ENCODE measurements around the gene MTHFSD.

Gene MTHFSD

DNA sequence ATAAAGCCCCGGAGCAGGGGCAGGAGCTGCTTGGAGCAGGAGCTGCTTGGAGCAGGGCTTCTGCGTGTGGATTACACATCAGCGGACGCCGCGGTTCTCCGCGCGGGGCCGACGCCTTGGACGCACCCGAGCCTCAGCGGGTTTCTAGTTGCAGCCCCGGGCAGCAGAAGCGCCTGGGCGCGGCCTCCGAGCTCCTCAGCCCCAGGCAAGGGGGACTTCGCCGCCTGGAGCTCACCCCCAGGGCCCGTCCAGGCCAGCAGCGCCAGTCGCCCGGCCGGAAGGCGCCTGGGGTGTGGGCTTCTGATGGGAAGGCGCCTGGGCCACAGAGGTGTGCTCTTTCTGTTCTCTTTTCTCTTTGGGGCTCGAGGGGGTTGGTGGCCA is 38.4 kb downstream of the MTHFSD start:
- TF ChIP-seq ZNF274 (IDR thresholded peaks at IDR 0.05; ENCODE audit: low read depth, low read length): no peak
- no peak overlapping the region for H3K4me3 ChIP-seq (ENCODE audit: low read length)

DNA sequence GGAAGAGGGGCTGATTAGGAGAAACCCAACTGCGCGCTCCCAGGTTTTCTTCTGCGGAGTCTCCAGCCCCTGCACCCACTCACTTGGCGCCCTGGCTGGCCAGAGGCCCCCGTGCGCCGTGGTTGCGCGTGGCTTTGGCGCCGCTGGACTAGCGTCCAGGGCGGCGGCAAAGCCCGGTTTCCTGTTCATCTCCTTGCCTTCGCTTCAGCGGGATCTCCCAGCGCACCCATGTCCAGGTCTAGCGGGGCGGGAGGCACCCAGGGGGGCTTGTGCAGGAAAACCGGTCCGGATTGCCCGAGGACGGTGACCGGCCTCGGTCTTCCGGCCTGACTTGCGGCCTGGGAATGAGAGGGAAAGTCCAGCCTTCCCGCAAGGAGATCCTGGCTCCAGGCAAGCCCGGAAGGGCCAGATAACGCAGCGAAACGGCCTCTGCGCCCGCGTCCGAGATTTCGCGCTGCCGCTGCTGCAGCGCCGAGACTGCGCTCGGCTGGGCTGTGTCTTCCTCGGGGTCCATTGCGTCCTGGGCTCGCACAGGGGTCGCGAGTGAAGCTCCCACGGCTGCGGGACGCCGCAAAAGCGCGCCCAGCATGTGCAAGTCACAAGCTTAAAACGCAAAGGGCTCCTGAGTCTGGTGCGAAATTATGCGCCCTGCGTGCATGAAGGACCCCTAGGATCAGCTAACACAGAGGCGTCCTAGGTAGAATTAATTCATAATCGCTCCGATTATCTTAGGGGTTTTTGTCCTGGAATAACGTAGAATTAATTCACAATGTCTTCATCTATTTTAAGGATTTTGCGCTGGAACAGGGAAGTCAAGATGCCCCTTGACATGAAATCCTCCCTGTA is 39.0 kb downstream of the MTHFSD start:
- no peak for TF ChIP-seq ZNF274 (IDR thresholded peaks at IDR 0.05; ENCODE audit: low read depth, low read length)
- no peak overlapping the region for H3K4me3 ChIP-seq (ENCODE audit: low read length)

DNA sequence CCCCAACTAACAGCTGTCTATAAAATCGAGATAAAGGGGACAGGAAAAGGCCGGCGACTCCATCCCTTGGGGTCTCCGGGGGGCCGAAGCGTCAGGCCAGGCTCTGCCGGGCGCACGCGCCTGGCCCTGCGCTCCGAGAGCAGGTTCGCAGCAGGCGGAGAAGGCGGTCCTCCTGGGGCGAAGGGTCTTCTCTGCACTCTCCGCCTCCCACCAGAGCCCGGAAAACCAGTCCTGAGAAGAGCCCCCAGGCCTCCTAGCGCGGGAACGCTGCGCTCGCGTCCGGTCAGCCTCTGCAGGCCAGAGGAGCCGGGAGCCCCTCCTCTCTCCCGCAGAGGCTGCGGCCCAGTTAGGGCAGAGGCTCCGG is 39.6 kb downstream of the MTHFSD start:
- no peak overlapping the region for H3K4me3 ChIP-seq (ENCODE audit: low read length)
- no peak for TF ChIP-seq ZNF274 (IDR thresholded peaks at IDR 0.05; ENCODE audit: low read depth, low read length)

DNA sequence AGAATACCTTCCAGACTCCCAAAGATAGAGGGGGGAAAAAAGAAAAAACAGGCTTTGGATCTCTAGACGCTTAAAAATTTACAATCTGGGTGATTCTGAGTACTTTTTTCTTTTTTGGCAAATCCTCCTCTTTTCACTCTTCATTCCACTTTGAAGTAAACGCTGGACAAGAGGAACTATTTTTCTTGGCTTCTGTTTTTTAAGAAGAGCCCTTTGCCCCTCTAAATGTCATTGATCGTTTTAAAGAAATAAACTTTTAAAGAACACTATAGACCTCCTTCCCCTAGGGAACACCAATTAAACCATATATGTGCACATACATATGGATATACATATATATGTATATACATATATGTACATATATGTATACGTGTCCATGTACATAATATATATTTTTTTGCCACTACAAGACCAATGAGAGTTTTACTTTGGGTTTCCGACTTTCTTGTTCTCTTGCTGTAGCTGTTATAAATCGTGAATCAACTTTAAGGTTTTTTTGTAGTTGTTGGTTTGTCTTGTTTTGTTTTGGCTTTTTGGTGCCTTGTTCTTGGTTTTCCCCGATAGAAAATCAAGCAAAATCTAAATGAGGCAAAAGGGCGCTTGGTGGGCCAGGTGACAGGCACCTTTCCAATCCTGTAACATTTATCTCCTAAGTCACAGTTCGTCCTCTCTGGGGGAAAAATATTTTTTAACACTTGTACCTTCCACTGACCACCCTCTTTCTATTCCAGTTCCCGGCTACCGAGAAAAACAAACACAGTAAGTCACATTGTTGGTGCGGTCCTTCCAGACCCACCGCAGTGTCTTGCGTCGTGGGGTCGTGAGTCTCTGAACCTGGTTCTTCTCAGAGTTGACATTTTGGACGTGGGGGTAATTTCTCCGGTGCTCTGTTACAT is 40.3 kb downstream of the MTHFSD start:
- TF ChIP-seq ZNF274 (IDR thresholded peaks at IDR 0.05; ENCODE audit: low read depth, low read length): no peak
- no peak overlapping the region for H3K4me3 ChIP-seq (ENCODE audit: low read length)

DNA sequence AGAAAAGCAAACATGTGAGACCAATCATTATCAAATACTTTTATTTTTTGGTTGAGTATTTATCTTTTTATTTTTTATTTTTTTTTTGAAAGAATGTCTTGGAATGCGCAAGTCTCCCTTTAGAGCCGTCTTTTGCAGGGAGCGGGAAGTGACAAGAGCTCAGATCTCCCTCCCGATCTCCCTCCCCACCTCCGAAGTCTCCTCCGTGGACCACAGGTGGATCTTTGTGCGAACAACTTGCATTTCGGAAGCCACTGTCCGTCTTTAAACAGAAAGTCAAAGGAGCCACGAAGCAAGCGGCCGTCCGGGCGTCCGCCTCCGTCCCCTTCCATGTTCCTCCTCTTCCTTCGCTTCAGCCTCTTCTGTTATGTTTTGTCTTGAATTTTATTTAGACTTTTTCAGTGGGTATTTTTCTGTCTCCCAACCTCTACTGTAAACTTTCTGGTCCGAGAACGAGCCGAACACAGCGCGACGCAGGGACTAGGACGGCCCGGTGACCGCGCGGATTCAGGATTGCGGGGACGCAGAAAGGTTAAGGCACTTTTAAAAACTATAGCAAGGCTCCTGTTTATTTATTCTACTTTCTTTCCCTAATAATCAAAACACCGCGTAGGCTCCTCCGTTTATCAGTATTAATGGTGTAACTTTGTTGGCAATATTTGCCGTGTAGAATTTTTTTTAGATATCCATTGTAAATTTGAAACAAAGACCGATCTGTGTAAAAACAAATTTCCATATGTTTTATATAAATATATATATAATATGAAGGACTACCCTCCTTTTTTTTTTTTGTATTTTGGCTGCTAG is 41.4 kb downstream of the MTHFSD start:
- no peak for TF ChIP-seq ZNF274 (IDR thresholded peaks at IDR 0.05; ENCODE audit: low read depth, low read length)
- no peak overlapping the region for H3K4me3 ChIP-seq (ENCODE audit: low read length)

DNA sequence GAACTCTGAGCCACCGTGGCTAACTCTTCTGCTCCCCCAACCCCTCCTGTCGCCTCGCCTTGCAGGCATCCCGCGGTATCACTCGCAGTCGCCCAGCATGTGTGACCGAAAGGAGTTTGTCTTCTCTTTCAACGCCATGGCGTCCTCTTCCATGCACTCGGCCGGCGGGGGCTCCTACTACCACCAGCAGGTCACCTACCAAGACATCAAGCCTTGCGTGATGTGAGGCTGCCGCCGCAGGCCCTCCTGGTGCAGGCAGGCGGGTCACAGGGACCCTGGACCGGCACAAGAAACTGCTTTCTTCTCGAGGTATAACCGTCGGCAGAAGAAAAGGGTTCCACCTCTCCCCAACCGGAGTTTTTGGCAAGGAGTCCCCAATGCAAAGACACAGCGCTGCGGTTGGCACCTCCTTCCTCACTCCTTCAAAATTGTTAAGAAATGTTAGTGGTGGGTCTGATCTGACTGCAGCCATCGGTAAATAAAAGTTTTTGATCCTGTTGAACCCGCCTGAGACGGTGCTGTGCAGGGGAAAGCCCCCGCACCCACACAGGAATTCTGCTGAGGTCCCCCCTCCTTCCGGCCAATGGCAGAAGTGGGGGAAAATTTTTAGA is 42.1 kb downstream of the MTHFSD start:
- no peak overlapping the region for H3K4me3 ChIP-seq (ENCODE audit: low read length)
- TF ChIP-seq ZNF274 (IDR thresholded peaks at IDR 0.05; ENCODE audit: low read depth, low read length): no peak

DNA sequence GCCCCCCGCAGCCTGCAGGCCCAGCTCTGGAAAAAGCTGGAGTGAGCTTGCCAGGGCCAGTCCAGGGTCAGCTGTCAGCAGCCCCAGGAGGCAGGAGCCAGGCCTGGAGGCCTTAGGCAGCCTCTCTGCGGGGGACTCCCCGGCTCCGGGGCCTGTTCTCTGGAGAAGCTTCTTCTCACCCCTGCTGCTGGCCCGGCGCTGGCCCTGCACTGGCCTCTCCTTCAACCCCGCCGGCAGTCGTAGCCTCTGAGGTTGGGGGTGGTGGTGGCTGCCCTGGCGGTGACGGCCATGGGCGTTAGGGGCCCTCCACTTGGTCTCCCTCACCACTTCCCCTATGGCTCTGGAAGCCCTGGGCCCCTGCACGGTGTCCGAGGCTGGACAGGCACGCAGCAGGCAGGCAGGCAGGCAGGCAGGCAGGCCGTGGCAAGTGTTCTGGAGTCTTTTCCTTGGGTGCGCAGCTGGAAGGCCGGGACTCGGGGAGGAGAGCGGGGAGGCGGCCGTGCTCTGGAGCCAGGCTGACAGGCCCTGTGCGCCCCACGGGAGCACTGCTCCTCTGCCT is 42.7 kb downstream of the MTHFSD start:
- H3K4me3 ChIP-seq (ENCODE audit: low read length): no peak overlapping the region

DNA sequence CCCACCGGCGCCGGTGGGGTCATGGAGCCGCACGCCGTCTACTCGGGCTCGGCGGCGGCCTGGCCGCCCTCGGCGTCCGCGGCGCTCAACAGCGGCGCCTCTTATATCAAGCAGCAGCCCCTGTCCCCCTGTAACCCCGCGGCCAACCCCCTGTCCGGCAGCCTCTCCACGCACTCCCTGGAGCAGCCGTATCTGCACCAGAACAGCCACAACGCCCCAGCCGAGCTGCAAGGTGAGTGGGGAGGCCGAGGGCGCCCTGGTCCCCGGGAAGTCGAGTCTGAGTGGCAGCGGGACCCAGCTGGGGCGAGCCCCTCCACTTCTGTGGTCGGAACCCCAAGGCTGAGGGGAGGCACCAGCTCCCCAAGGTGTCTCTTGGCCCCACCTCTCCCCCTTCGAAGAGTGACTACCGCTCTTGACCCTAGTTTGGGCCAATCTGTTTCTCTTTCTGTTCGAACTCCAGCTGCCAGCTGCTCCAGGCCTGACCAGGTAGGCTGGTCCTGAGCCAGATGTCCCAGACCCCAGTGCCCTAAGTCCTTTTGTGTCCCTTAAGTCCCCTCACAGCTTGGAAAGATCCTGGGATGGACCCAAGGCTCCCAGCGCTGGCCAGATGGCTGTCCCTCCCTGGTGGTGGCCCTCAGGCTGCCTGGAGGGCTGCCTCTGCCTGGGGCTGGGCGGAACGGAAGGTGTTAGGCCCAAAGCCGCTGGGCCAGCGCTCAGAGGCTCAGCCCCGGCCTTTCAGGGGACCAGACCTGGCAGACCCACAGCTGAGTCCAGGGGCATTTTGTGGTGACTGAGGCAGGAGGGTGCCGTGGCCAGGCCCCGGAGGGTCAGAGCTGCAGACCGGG is 43.5 kb downstream of the MTHFSD start:
- no peak overlapping the region for H3K4me3 ChIP-seq (ENCODE audit: low read length)
- no peak for TF ChIP-seq ZNF274 (IDR thresholded peaks at IDR 0.05; ENCODE audit: low read depth, low read length)

More for the DNA sequence above, 42.7 kb downstream of the MTHFSD start:
- TF ChIP-seq ZNF274 (IDR thresholded peaks at IDR 0.05; ENCODE audit: low read depth, low read length): no peak

DNA sequence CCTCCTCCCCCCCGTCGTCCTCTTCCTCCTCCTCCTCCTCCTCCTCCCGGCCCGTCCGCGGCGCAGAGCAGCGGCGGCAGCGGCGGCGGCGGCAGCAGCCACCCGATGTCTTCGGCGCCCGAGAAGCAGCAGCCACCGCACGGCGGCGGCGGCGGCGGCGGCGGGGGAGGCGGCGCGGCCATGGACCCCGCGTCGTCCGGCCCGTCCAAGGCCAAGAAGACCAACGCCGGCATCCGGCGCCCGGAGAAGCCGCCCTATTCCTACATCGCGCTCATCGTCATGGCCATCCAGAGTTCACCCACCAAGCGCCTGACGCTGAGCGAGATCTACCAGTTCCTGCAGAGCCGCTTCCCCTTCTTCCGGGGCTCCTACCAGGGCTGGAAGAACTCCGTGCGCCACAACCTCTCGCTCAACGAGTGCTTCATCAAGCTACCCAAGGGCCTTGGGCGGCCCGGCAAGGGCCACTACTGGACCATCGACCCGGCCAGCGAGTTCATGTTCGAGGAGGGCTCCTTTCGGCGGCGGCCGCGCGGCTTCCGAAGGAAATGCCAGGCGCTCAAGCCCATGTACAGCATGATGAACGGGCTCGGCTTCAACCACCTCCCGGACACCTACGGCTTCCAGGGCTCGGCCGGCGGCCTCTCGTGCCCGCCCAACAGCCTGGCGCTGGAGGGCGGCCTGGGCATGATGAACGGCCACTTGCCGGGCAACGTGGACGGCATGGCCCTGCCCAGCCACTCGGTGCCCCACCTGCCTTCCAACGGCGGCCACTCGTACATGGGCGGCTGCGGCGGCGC is 44.4 kb downstream of the MTHFSD start, which contains the start of gene FOXF1:
Gene FOXF1, plus strand, starts transcription at position 63 of the 797 bp plus-strand sequence. Its CDS starts 43 bp downstream, at position 106.
- peak within 1 kb of the TSS; percentile 41; the same call in 1 of the 2 replicates for H3K4me3 ChIP-seq (ENCODE audit: low read length)
- TF ChIP-seq ZNF274 (IDR thresholded peaks at IDR 0.05; ENCODE audit: low read depth, low read length): no peak

DNA sequence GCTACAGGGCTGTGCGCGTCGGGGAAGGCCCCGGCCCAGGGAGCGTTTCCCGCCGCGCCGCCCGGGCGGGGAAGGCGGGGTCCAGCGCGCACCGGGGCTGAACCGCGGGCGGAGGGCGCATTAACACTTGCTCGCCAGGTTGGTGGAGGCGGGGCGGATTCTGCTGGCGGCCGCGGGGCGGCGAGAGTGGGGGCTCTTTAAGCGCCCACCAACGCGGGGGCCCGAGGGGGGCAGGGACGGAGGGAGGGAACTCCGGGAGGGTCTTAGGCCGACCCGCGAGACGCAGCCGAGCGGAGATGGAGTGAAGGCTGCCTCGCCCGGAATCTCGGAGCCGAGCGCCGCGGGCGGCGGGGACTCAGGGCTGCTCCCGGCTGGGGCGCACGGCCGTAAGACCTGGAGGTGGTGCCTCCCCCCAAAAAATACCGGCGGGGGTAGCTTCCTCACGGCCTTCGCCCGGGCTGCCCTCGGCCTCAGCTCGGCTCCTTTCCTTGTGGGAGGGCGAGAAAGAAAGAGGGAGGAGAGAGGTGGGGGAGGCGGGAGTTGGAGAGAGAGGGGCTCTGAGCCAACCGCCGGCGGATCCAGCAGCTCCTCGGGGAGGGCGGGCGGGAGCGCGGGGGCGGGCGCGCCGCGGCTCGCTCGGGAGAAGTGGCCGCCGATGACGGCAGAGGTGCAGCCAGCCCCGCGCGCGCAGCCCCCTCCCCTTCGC is 45.1 kb downstream of the MTHFSD start:
- H3K4me3 ChIP-seq (ENCODE audit: low read length): peak overlapping the region; percentile 41; the same call in 1 of the 2 replicates
- no peak for TF ChIP-seq ZNF274 (IDR thresholded peaks at IDR 0.05; ENCODE audit: low read depth, low read length)

All from GM08714 (cell line).